Amniotic stem cell (primary cell): ENCODE results near the gene KSR1.
A peak's percentile ranks its signal among the peaks of the same experiment; 100 is the strongest.

Experiments used
- DNase-seq: peaks from one replicate; lab custom pipeline; 2025; lab: John Stamatoyannopoulos, UW

KSR1 gene

GRCh38 chr17:27535178-27535928, 79.1 kb downstream of the KSR1 start:
- no peak for DNase-seq

DNA sequence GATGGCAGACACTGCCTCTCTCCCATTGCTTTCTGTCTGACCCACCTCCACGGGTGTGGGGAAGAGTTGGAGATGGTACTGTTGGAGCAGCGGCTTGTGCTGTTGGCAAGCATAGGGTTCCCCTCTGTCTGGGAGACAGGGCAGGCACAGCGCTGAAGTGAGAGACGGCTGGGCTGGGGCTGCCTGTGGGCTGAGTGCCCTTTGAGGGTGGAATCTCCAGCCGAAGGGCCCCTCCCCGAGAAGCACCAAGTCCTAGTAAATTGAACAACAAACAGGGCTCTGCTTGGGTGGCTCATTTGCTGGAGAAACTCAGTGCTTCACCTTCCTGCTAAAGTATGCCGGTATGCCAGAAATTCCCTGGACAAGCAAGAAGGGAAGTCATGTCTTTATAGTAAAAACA, 79.7 kb downstream of the KSR1 start:
- DNase-seq, result no peak

DNA sequence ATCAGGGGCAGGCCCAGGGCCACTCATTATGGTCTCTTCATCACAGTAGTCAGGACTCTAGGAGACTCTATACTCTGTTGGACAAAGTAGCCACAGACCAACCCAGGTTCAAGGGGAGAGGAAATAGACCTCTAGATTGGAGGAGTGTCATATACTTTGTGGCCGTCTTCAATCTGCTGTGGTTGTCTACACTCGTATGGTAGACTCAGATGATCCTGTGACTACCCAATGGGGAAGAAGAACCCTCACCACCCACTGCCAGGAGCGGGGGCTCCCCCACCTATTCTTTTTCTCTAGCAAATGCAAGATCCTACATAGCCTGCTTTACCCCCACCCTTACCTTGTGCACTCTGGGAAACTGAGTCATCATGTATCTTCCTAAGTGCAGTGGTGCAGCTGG, 80.5 kb downstream of the KSR1 start:
- DNase-seq, result no peak

DNA sequence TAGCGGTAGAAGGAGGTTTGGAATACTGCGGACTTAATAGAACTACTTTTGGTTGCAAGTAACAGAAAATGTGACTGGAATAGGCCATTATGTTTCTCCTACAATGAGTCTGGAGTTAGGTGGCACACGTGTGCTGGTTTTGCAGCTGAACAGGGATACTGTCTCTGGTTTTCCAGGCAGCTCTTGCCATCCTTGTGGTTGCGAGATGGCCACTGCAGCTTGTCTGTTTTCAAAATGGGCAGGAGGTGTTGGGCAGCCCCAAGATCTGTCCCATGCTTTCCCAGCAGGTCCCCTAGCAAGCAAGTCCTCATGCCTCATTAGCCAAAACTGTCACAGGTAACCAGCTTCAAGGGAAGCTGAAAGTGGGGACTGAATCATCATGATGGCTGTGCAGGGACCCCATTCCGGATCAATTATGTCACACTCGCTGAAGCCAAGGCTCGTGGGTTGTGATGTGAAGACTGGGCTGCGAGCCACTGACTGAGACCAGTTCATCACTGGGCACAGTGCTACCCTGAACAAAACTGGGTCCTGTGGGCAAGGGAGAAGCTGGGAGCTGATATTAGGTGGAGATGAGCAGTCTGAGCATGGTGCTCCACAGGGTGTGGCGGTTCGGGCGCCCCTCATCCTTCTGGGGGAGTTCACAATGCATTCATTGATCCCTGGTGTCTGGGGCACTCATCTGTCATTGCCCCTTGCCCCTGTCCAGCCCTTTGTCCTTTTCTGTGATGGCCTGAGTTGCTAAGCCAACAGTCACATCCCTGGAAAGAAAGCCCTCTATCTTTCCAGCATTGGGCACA, 82.1 kb downstream of the KSR1 start:
- DNase-seq, result no peak

DNA sequence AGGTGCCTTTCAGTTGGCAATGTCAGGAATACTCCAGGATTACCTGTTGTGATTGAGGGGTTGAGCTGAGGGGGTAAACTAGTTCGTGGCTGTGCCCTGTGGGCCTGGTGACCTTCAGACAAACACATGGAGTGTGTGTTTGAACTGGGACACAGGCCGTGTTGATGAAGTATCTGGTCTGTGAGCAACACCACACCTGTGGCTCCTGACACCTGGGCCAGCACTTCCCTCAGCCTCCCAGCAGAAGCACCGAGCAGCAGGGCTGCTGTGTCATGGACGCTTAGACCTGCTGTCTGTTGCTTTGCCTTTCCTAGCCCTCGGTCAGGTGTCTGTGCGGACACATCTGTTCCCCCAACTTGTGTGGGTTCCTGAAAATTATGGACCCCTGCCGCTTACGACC, 82.9 kb downstream of the KSR1 start:
- no peak for DNase-seq

DNA sequence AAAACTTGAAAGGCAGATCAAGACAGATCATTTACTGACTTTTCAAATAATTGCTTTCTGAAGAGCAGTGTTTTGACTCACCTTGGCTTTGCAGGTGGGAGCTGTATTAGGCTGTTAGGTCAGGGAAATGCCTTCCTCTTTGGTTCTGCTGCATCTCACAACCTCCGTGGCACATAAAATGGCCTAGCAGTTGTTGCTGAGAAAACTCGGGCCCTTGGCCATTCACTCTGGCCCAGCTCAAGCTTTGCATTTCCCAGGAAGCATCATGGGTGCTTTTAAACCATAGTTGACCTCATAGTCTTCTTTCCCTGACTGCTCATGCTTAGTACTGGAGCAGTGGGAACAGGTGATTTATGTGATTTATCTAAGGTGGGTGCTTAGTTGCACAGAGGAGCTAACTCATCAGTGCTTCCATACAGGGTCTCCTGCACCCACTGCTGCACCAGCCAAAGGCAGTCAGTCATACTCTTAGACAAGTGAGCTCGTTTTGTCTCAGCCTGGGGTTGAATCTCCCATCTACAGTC, 83.6 kb downstream of the KSR1 start:
- DNase-seq, result no peak

GRCh38 chr17:27540318-27541101, 84.3 kb downstream of the KSR1 start:
- peak; percentile 60 for DNase-seq

DNA sequence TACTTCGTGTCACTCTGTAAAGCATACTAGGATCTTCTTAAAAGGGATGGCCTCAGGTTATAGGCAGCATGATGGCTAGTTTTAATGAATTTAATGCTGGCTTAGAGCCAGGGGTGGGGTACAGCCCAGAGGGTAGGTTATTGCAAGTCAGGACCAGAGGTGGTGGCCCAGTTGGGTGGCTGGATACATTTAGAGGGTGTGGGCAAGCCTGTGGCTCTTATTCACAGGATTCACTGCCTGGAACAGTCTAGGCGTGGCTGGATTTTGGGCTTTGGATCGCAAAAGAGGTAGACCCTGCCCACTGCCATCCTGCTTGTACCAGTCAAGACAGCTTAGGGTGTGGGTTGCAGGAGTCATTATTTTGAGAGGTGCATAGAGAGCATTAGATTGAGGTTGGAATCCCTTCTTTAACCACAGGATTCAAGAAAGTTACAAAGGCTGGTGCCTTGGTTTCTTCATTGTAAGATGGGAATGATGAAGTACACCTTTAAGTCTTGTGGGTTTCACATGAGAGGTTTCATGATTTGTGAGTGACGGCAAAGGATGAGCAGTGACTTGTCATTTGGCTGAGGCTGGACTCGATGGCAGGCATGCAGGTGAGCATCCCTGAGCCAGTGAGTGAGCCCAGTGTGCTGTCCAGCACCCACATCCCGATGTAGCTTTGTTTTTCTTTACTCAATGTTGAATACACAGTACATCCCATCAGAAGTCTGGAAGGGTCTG, 85.2 kb downstream of the KSR1 start:
- no peak for DNase-seq

- no peak for DNase-seq
Measured at GRCh38 chr17:27542841-27543463, 86.7 kb downstream of the KSR1 start.

- no peak for DNase-seq
Measured at GRCh38 chr17:27543464-27543856, 87.2 kb downstream of the KSR1 start.

DNA sequence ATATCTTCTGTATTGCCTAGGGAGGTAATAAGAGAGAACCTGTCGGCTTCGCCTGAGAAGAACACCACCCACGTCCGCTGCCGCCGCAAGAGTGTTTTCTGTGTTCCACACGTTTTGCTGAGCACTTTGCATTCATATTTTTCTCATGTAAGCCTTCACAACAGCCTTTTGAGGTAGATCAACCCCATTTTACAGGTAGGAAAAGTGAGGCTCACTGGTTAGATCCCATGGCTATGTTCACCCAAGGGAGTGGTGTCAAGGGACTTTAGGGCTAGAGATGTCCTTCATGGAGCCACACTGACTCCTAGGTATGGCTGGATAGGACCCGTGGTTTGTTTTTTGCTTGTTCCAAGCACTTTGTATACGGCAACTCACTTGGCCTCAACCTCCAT, 87.7 kb downstream of the KSR1 start:
- DNase-seq, result no peak

DNA sequence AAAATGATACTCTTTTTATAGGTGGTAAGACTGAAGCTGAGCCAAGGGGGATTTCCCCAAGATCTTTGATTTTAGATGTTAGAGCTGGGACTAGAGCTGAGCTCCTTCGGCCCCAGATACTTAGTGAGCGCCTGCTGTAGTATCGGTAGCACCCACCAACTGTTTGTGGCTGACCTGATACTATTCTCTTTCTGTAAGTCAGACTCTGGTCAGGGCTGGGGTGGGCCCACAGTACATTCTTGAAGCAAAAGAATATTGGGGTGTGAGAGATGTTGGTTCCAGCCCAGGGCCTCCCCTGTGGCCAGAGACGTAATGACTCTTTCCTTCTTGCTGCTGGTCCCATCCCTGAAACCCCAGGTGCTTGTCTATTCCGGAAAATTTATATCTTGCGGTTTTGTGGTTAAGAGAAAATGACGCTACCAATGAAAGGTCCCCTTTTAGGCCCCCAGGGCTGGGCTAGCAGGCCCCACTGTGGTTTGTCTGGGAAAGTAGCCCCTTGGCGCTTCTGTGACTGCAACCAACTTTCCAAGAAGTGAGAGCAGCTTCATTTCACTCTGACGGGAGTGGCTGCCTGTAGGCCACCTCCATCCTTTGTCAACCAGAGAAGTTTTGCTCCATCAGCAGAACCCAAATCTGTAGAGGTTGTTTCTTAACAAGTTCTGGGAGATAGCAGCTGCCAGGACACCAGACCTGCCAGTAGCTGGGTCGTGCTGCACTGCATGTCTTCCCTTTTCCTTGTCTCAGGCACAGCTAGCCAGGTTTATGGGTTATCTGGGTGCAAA, 88.3 kb downstream of the KSR1 start:
- no peak for DNase-seq

GRCh38 chr17:27545562-27546229, 89.4 kb downstream of the KSR1 start:
- DNase-seq, result no peak

- no peak for DNase-seq
Measured at GRCh38 chr17:27546624-27547300, 90.5 kb downstream of the KSR1 start.

DNA sequence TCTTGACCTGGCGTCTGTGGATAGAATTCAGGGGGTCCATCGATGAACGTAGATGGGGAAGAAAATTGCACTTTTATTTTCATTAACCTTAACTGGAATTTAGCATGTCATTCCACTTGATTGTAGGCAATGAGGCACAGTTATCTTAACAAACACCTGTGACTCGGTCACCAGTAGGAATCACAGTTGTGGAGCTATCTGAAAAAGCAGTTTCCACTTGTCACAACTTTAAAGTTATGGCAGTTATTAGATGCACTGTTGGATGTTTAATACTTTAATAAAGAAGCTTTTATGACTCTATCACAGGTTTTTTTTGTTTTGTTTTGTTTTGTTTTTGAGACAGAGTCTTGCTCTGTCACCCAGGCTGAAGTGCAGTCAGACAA, 91.0 kb downstream of the KSR1 start:
- DNase-seq, result no peak

- no peak for DNase-seq
Measured at GRCh38 chr17:27548369-27548768, 92.1 kb downstream of the KSR1 start.

- no peak for DNase-seq
Measured at GRCh38 chr17:27549251-27549893, 93.1 kb downstream of the KSR1 start.

GRCh38 chr17:27550291-27550930, 94.2 kb downstream of the KSR1 start:
- DNase-seq, result no peak
